Measurements from ENCODE around the gene TAT.

- TF ChIP-seq POLR2A (IDR thresholded peaks at IDR 0.05) = no peak
- TF ChIP-seq, protein P1, sequence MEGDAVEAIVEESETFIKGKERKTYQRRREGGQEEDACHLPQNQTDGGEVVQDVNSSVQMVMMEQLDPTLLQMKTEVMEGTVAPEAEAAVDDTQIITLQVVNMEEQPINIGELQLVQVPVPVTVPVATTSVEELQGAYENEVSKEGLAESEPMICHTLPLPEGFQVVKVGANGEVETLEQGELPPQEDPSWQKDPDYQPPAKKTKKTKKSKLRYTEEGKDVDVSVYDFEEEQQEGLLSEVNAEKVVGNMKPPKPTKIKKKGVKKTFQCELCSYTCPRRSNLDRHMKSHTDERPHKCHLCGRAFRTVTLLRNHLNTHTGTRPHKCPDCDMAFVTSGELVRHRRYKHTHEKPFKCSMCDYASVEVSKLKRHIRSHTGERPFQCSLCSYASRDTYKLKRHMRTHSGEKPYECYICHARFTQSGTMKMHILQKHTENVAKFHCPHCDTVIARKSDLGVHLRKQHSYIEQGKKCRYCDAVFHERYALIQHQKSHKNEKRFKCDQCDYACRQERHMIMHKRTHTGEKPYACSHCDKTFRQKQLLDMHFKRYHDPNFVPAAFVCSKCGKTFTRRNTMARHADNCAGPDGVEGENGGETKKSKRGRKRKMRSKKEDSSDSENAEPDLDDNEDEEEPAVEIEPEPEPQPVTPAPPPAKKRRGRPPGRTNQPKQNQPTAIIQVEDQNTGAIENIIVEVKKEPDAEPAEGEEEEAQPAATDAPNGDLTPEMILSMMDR (IDR thresholded peaks at IDR 0.05) = no peak
These were observed 45.2 kb upstream of the TAT start for GRCh38 chr16:71622088-71622487.

All from right lobe of liver (tissue), 4 donors.